Heart left ventricle (tissue), 13 donors: ENCODE measurements around the gene VTCN1.

Source experiments
- CTCF ChIP-seq, 12 donors: fragments of 200-600 bp; sonication (generic) in 4 of 12; IDR thresholded peaks; one replicate each; pipeline versions ENCODE4 v1.5.0 to v1.8.0; 2018 to 2022; ENCODE audit warnings: antibody characterized with exemption in 12 of 12, mild to moderate bottlenecking in 5 of 12
- POLR2A ChIP-seq, 2 donors: fragments of 450-650 bp; IDR thresholded peaks; one replicate each; pipeline ENCODE4 v1.6.1; 2017; ENCODE audit warnings: antibody characterized with exemption in 2 of 2, mild to moderate bottlenecking in 2 of 2, moderate library complexity in 2 of 2
- donor health status: ischemic (EF 13 %, LVEDD 7.1; RV severe dilation, severe dysfunction).
- donor health status: DM: no; HTN: yes; CAD: no.
- donor health status: DM: no; HTN: no; CAD: no.
- donor health status: ischemic (EF 25% LVEDD 6.9; RV normal size, moderate dysfunction).
- donor health status: ischemic (EF 25% LVEDD 5.7; RV mildly dilated, moderate dysfunction).
- donor health status: ischemic (EF 35%, LVEDD 5.7; RV mildly dilated, moderate dysfunction).
- donor health status: nonischemic (EF 11% LVEDD 7.7; RV severe dilation, severe dysfunction).
- donor health status: DM: yes; HTN: yes; CAD: no.
- donor health status: PGD.
- donor health status: ischemic (EF 29% LVEDD 5.4; RV normal size, mild dysfunction).
- donor health status: nonischemic (EF 23%, LVEDD 6.1; RV moderate dilation, normal function).

GRCh38 chr1:117201808-117202207 lies 8.9 kb downstream of the VTCN1 start:
- TF ChIP-seq POLR2A (IDR thresholded peaks at IDR 0.05) = no peak
- no peak for TF ChIP-seq CTCF (IDR thresholded peaks at IDR 0.05)
